Measurements from ENCODE around the gene BLOC1S3.
"Not testable (repeated sequence)": the region's sequence is repeated elsewhere in the genome, so short reads cannot be mapped to it uniquely, and the experiment has no call there.

BLOC1S3 gene

GRCh38 chr19:45222724-45223123, 44.1 kb downstream of the BLOC1S3 start:
- no peak overlapping the region for H4K8ac ChIP-seq (ENCODE audit: low read depth, low read length)
- H3K79me2 ChIP-seq (ENCODE audit: control insufficient read depth, insufficient read depth, low read length): no peaks in the 10 kb centered on the region
- H3K4me2 ChIP-seq (ENCODE audit: low read length): no peak overlapping the region
- no peak overlapping the region for H3K56ac ChIP-seq (ENCODE audit: low read length)
- no peak overlapping the region for H3K4me3 ChIP-seq (ENCODE audit: low read length)
- no peak overlapping the region for H3K18ac ChIP-seq (ENCODE audit: low read length)
- no peaks in the 10 kb centered on the region for H3K36me3 ChIP-seq (ENCODE audit: control insufficient read depth, insufficient read depth, low read length)
- no peak overlapping the region for H2BK120ac ChIP-seq (ENCODE audit: low read depth, low read length)
- no peak overlapping the region for H2BK5ac ChIP-seq (ENCODE audit: low read length)
- peaks cover 7% of the 10 kb centered on the region for H3K27me3 ChIP-seq (ENCODE audit: insufficient read depth, low read length, poor library complexity)
- no CpG with 5 or more reads among the region's 6 CpGs for WGBS (ENCODE audit: extremely low coverage, insufficient coverage, low lambda C conversion rate)
- no peak overlapping the region for H3K23ac ChIP-seq (ENCODE audit: low read length)
- no peak overlapping the region for H3K27ac ChIP-seq (ENCODE audit: low read depth, low read length)
- no peaks in the 10 kb centered on the region for H3K79me1 ChIP-seq (ENCODE audit: low read length)
- no peak overlapping the region for H2AK5ac ChIP-seq (ENCODE audit: low read length)
- DNase-seq: no peak
- H3K9ac ChIP-seq (ENCODE audit: low read length): no peak overlapping the region
- no peaks in the 10 kb centered on the region for H3K4me1 ChIP-seq (ENCODE audit: control insufficient read depth, low read depth, low read length)
- H2BK15ac ChIP-seq (replicated peaks; ENCODE audit: low read depth): no peak overlapping the region
- H3K4ac ChIP-seq (ENCODE audit: low read depth, low read length): no peak overlapping the region
- H4K5ac ChIP-seq (ENCODE audit: low read length): no peak overlapping the region

- H3K18ac ChIP-seq (ENCODE audit: low read length): no peak overlapping the region
- no peak overlapping the region for H3K4me3 ChIP-seq (ENCODE audit: low read length)
- H3K79me2 ChIP-seq (ENCODE audit: control insufficient read depth, insufficient read depth, low read length): no peaks in the 10 kb centered on the region
- WGBS (ENCODE audit: extremely low coverage, insufficient coverage, low lambda C conversion rate): no CpG with 5 or more reads among the region's 5 CpGs
- H3K4me2 ChIP-seq (ENCODE audit: low read length): no peak overlapping the region
- no peak overlapping the region for H2AK5ac ChIP-seq (ENCODE audit: low read length)
- H4K5ac ChIP-seq (ENCODE audit: low read length): no peak overlapping the region
- no peak overlapping the region for H3K4ac ChIP-seq (ENCODE audit: low read depth, low read length)
- no peaks in the 10 kb centered on the region for H3K4me1 ChIP-seq (ENCODE audit: control insufficient read depth, low read depth, low read length)
- H3K36me3 ChIP-seq (ENCODE audit: control insufficient read depth, insufficient read depth, low read length): no peaks in the 10 kb centered on the region
- H3K56ac ChIP-seq (ENCODE audit: low read length): no peak overlapping the region
- no peak overlapping the region for H3K9ac ChIP-seq (ENCODE audit: low read length)
- no peak overlapping the region for H2BK120ac ChIP-seq (ENCODE audit: low read depth, low read length)
- no peak for DNase-seq
- H2BK15ac ChIP-seq (replicated peaks; ENCODE audit: low read depth): no peak overlapping the region
- H4K8ac ChIP-seq (ENCODE audit: low read depth, low read length): no peak overlapping the region
- no peak overlapping the region for H3K27ac ChIP-seq (ENCODE audit: low read depth, low read length)
- H2BK5ac ChIP-seq (ENCODE audit: low read length): no peak overlapping the region
- peaks cover 2% of the 10 kb centered on the region for H3K27me3 ChIP-seq (ENCODE audit: insufficient read depth, low read length, poor library complexity)
- H3K79me1 ChIP-seq (ENCODE audit: low read length): no peaks in the 10 kb centered on the region
- H3K23ac ChIP-seq (ENCODE audit: low read length): no peak overlapping the region
Observed at GRCh38 chr19:45223879-45224278, 45.3 kb downstream of the BLOC1S3 start.

- H3K4ac ChIP-seq (ENCODE audit: low read depth, low read length): no peak overlapping the region
- no peak overlapping the region for H4K5ac ChIP-seq (ENCODE audit: low read length)
- no peaks in the 10 kb centered on the region for H3K79me2 ChIP-seq (ENCODE audit: control insufficient read depth, insufficient read depth, low read length)
- no peak overlapping the region for H3K23ac ChIP-seq (ENCODE audit: low read length)
- no peaks in the 10 kb centered on the region for H3K27me3 ChIP-seq (ENCODE audit: insufficient read depth, low read length, poor library complexity)
- H3K56ac ChIP-seq (ENCODE audit: low read length): no peak overlapping the region
- no peak overlapping the region for H2BK5ac ChIP-seq (ENCODE audit: low read length)
- no peak overlapping the region for H4K8ac ChIP-seq (ENCODE audit: low read depth, low read length)
- no peak overlapping the region for H3K9ac ChIP-seq (ENCODE audit: low read length)
- H3K79me1 ChIP-seq (ENCODE audit: low read length): no peaks in the 10 kb centered on the region
- DNase-seq: no peak
- WGBS (ENCODE audit: extremely low coverage, insufficient coverage, low lambda C conversion rate): no CpG with 5 or more reads among the region's 11 CpGs
- H2BK15ac ChIP-seq (replicated peaks; ENCODE audit: low read depth): no peak overlapping the region
- H3K4me1 ChIP-seq (ENCODE audit: control insufficient read depth, low read depth, low read length): no peaks in the 10 kb centered on the region
- H3K4me2 ChIP-seq (ENCODE audit: low read length): no peak overlapping the region
- no peak overlapping the region for H2BK120ac ChIP-seq (ENCODE audit: low read depth, low read length)
- no peak overlapping the region for H3K4me3 ChIP-seq (ENCODE audit: low read length)
- no peaks in the 10 kb centered on the region for H3K36me3 ChIP-seq (ENCODE audit: control insufficient read depth, insufficient read depth, low read length)
- H3K18ac ChIP-seq (ENCODE audit: low read length): no peak overlapping the region
- no peak overlapping the region for H3K27ac ChIP-seq (ENCODE audit: low read depth, low read length)
- H2AK5ac ChIP-seq (ENCODE audit: low read length): no peak overlapping the region
Observed at GRCh38 chr19:45224645-45225044, 46.1 kb downstream of the BLOC1S3 start.

- not testable (repeated sequence) for H3K23ac ChIP-seq (ENCODE audit: low read length); H3K56ac ChIP-seq (ENCODE audit: low read length); H3K4me2 ChIP-seq (ENCODE audit: low read length); H3K79me2 ChIP-seq (ENCODE audit: control insufficient read depth, insufficient read depth, low read length); H4K8ac ChIP-seq (ENCODE audit: low read depth, low read length); DNase-seq; H2BK15ac ChIP-seq (replicated peaks; ENCODE audit: low read depth); H3K18ac ChIP-seq (ENCODE audit: low read length); H3K79me1 ChIP-seq (ENCODE audit: low read length); H2AK5ac ChIP-seq (ENCODE audit: low read length); H2BK120ac ChIP-seq (ENCODE audit: low read depth, low read length); H3K4ac ChIP-seq (ENCODE audit: low read depth, low read length); H3K4me1 ChIP-seq (ENCODE audit: control insufficient read depth, low read depth, low read length); H2BK5ac ChIP-seq (ENCODE audit: low read length); H3K27ac ChIP-seq (ENCODE audit: low read depth, low read length); H4K5ac ChIP-seq (ENCODE audit: low read length); H3K9ac ChIP-seq (ENCODE audit: low read length); H3K36me3 ChIP-seq (ENCODE audit: control insufficient read depth, insufficient read depth, low read length); H3K4me3 ChIP-seq (ENCODE audit: low read length)
- no CpG with 5 or more reads among the region's 2 CpGs for WGBS (ENCODE audit: extremely low coverage, insufficient coverage, low lambda C conversion rate)
- peaks cover 15% of the 10 kb centered on the region for H3K27me3 ChIP-seq (ENCODE audit: insufficient read depth, low read length, poor library complexity)
Observed at GRCh38 chr19:45229056-45229455, 50.5 kb downstream of the BLOC1S3 start.

All from mesendoderm (in vitro differentiated cells).